ENCODE results near the gene IL4R.
A peak's percentile ranks its signal among the peaks of the same experiment; 100 is the strongest.

IL4R gene

GRCh38 chr16:27356794-27357193, 43.0 kb downstream of the IL4R start:
- Histone ChIP-seq H3K27ac (ENCODE audit: low read length, poor library complexity, severe bottlenecking) (no peak overlapping the region), H2BK120ac (ENCODE audit: low read depth, low read length) (no peak overlapping the region), H3K4me2 (ENCODE audit: low read length, poor library complexity, severe bottlenecking) (no peak overlapping the region), H3K14ac (ENCODE audit: low read length in 2 of 2) (no peak overlapping the region), H4K8ac (ENCODE audit: low read length) (no peak overlapping the region), H3K4me1 (ENCODE audit: control insufficient read depth, insufficient read depth, low read depth, low read length) (peaks cover 3% of the 10 kb centered on the region), H2AFZ (ENCODE audit: low read depth, low read length) (no peak overlapping the region), H3K9me3 (ENCODE audit: control insufficient read depth, low read length) (peaks cover 4% of the 10 kb centered on the region), H2BK12ac (ENCODE audit: low read length in 2 of 2) (no peak overlapping the region), H4K91ac (ENCODE audit: low read length) (no peak overlapping the region), H3K9ac (ENCODE audit: low read length) (no peak overlapping the region), H2BK5ac (ENCODE audit: low read depth, low read length, poor library complexity, severe bottlenecking) (no peak overlapping the region), H3K23ac (ENCODE audit: low read length in 2 of 2) (no peak overlapping the region), H3K79me1 (replicated peaks; ENCODE audit: low read length, poor library complexity, severe bottlenecking) (peaks cover 30% of the 10 kb centered on the region), H2AK5ac (ENCODE audit: low read length, severe bottlenecking) (no peak overlapping the region), H3K18ac (ENCODE audit: low read depth in 1 of 2, low read length in 2 of 2) (no peak overlapping the region), H3K36me3 (ENCODE audit: control insufficient read depth in 1 of 2, insufficient read depth in 2 of 2, low read depth in 1 of 2, low read length in 2 of 2) (peaks cover 82 to 92% of the 10 kb centered on the region in 2 experiments), H2BK15ac (ENCODE audit: low read depth, poor library complexity, severe bottlenecking) (peak overlapping the region; percentile 21), H3K4me3 (ENCODE audit: insufficient read depth in 1 of 2, low read depth in 1 of 2, low read length in 2 of 2) (no peak overlapping the region), H3K4ac (ENCODE audit: low read depth in 1 of 2, low read length in 2 of 2) (no peak overlapping the region), H3K27me3 (ENCODE audit: control insufficient read depth in 1 of 2, insufficient read depth in 1 of 2, low read length in 2 of 2) (no peaks in the 10 kb centered on the region)
- 93% methylated on average over 4 of the region's 4 CpGs for WGBS
- no peak for DNase-seq

GRCh38 chr16:27359051-27359450, 45.3 kb downstream of the IL4R start:
- no peak overlapping the region for H2AFZ ChIP-seq (ENCODE audit: low read depth, low read length)
- peaks cover 90 to 92% of the 10 kb centered on the region in 2 experiments for H3K36me3 ChIP-seq (ENCODE audit: control insufficient read depth in 1 of 2, insufficient read depth in 2 of 2, low read depth in 1 of 2, low read length in 2 of 2)
- no peak overlapping the region for H3K4me3 ChIP-seq (ENCODE audit: insufficient read depth in 1 of 2, low read depth in 1 of 2, low read length in 2 of 2)
- no peak overlapping the region for H2BK12ac ChIP-seq (ENCODE audit: low read length in 2 of 2)
- DNase-seq = no peak
- no peak overlapping the region for H4K8ac ChIP-seq (ENCODE audit: low read length)
- WGBS = 95% methylated on average over 4 of the region's 4 CpGs
- H3K27me3 ChIP-seq (ENCODE audit: control insufficient read depth in 1 of 2, insufficient read depth in 1 of 2, low read length in 2 of 2) = no peaks in the 10 kb centered on the region
- no peak overlapping the region for H3K4me2 ChIP-seq (ENCODE audit: low read length, poor library complexity, severe bottlenecking)
- no peak overlapping the region for H2BK120ac ChIP-seq (ENCODE audit: low read depth, low read length)
- H3K9me3 ChIP-seq (ENCODE audit: control insufficient read depth, low read length) = peaks cover 4% of the 10 kb centered on the region
- no peak overlapping the region for H3K9ac ChIP-seq (ENCODE audit: low read length)
- H2AK5ac ChIP-seq (ENCODE audit: low read length, severe bottlenecking) = no peak overlapping the region
- H3K27ac ChIP-seq (ENCODE audit: low read length, poor library complexity, severe bottlenecking) = no peak overlapping the region
- H4K91ac ChIP-seq (ENCODE audit: low read length) = no peak overlapping the region
- no peak overlapping the region for H3K14ac ChIP-seq (ENCODE audit: low read length in 2 of 2)
- no peak overlapping the region for H2BK15ac ChIP-seq (ENCODE audit: low read depth, poor library complexity, severe bottlenecking)
- no peak overlapping the region for H2BK5ac ChIP-seq (ENCODE audit: low read depth, low read length, poor library complexity, severe bottlenecking)
- peaks cover 39% of the 10 kb centered on the region for H3K79me1 ChIP-seq (replicated peaks; ENCODE audit: low read length, poor library complexity, severe bottlenecking)
- H3K23ac ChIP-seq (ENCODE audit: low read length in 2 of 2) = no peak overlapping the region
- H3K4me1 ChIP-seq (ENCODE audit: control insufficient read depth, insufficient read depth, low read depth, low read length) = peaks cover 8% of the 10 kb centered on the region
- no peak overlapping the region for H3K4ac ChIP-seq (ENCODE audit: low read depth in 1 of 2, low read length in 2 of 2)
- no peak overlapping the region for H3K18ac ChIP-seq (ENCODE audit: low read depth in 1 of 2, low read length in 2 of 2)

GRCh38 chr16:27359615-27360014, 45.8 kb downstream of the IL4R start:
- Histone ChIP-seq H3K27ac (ENCODE audit: low read length, poor library complexity, severe bottlenecking) (no peak overlapping the region), H3K23ac (ENCODE audit: low read length in 2 of 2) (no peak overlapping the region), H3K4me2 (ENCODE audit: low read length, poor library complexity, severe bottlenecking) (no peak overlapping the region), H2BK5ac (ENCODE audit: low read depth, low read length, poor library complexity, severe bottlenecking) (no peak overlapping the region), H2BK120ac (ENCODE audit: low read depth, low read length) (no peak overlapping the region), H3K36me3 (ENCODE audit: control insufficient read depth in 1 of 2, insufficient read depth in 2 of 2, low read depth in 1 of 2, low read length in 2 of 2) (peaks cover 89 to 91% of the 10 kb centered on the region in 2 experiments), H2AFZ (ENCODE audit: low read depth, low read length) (no peak overlapping the region), H4K91ac (ENCODE audit: low read length) (no peak overlapping the region), H2AK5ac (ENCODE audit: low read length, severe bottlenecking) (no peak overlapping the region), H3K27me3 (ENCODE audit: control insufficient read depth in 1 of 2, insufficient read depth in 1 of 2, low read length in 2 of 2) (no peaks in the 10 kb centered on the region), H4K8ac (ENCODE audit: low read length) (no peak overlapping the region), H3K9me3 (ENCODE audit: control insufficient read depth, low read length) (peaks cover 4% of the 10 kb centered on the region), H3K4ac (ENCODE audit: low read depth in 1 of 2, low read length in 2 of 2) (no peak overlapping the region), H2BK15ac (ENCODE audit: low read depth, poor library complexity, severe bottlenecking) (no peak overlapping the region), H3K14ac (ENCODE audit: low read length in 2 of 2) (no peak overlapping the region), H2BK12ac (ENCODE audit: low read length in 2 of 2) (no peak overlapping the region), H3K4me1 (ENCODE audit: control insufficient read depth, insufficient read depth, low read depth, low read length) (peaks cover 9% of the 10 kb centered on the region), H3K79me1 (replicated peaks; ENCODE audit: low read length, poor library complexity, severe bottlenecking) (peaks cover 39% of the 10 kb centered on the region), H3K9ac (ENCODE audit: low read length) (no peak overlapping the region), H3K18ac (ENCODE audit: low read depth in 1 of 2, low read length in 2 of 2) (no peak overlapping the region), H3K4me3 (ENCODE audit: insufficient read depth in 1 of 2, low read depth in 1 of 2, low read length in 2 of 2) (no peak overlapping the region)
- DNase-seq = no peak
- 83% methylated on average over 6 of the region's 6 CpGs for WGBS

- DNase-seq = no peak
- no peak overlapping the region for H2AK5ac ChIP-seq (ENCODE audit: low read length, severe bottlenecking)
- H4K8ac ChIP-seq (ENCODE audit: low read length) = no peak overlapping the region
- no peak overlapping the region for H3K4me3 ChIP-seq (ENCODE audit: insufficient read depth in 1 of 2, low read depth in 1 of 2, low read length in 2 of 2)
- peaks cover 67 to 70% of the 10 kb centered on the region in 2 experiments for H3K36me3 ChIP-seq (ENCODE audit: control insufficient read depth in 1 of 2, insufficient read depth in 2 of 2, low read depth in 1 of 2, low read length in 2 of 2)
- H4K91ac ChIP-seq (ENCODE audit: low read length) = no peak overlapping the region
- no peak overlapping the region for H2AFZ ChIP-seq (ENCODE audit: low read depth, low read length)
- H3K4ac ChIP-seq (ENCODE audit: low read depth in 1 of 2, low read length in 2 of 2) = no peak overlapping the region
- no peak overlapping the region for H3K27ac ChIP-seq (ENCODE audit: low read length, poor library complexity, severe bottlenecking)
- no peaks in the 10 kb centered on the region for H3K27me3 ChIP-seq (ENCODE audit: control insufficient read depth in 1 of 2, insufficient read depth in 1 of 2, low read length in 2 of 2)
- H3K18ac ChIP-seq (ENCODE audit: low read depth in 1 of 2, low read length in 2 of 2) = no peak overlapping the region
- no peak overlapping the region for H3K9ac ChIP-seq (ENCODE audit: low read length)
- H2BK5ac ChIP-seq (ENCODE audit: low read depth, low read length, poor library complexity, severe bottlenecking) = no peak overlapping the region
- H2BK15ac ChIP-seq (ENCODE audit: low read depth, poor library complexity, severe bottlenecking) = no peak overlapping the region
- peaks cover 4% of the 10 kb centered on the region for H3K9me3 ChIP-seq (ENCODE audit: control insufficient read depth, low read length)
- no peak overlapping the region for H3K14ac ChIP-seq (ENCODE audit: low read length in 2 of 2)
- peaks cover 27% of the 10 kb centered on the region for H3K79me1 ChIP-seq (replicated peaks; ENCODE audit: low read length, poor library complexity, severe bottlenecking)
- no peak overlapping the region for H3K23ac ChIP-seq (ENCODE audit: low read length in 2 of 2)
- H3K4me2 ChIP-seq (ENCODE audit: low read length, poor library complexity, severe bottlenecking) = no peak overlapping the region
- 90% methylated on average over 3 of the region's 3 CpGs for WGBS
- no peak overlapping the region for H2BK12ac ChIP-seq (ENCODE audit: low read length in 2 of 2)
- no peak overlapping the region for H2BK120ac ChIP-seq (ENCODE audit: low read depth, low read length)
- peaks cover 10% of the 10 kb centered on the region for H3K4me1 ChIP-seq (ENCODE audit: control insufficient read depth, insufficient read depth, low read depth, low read length)
Measured at GRCh38 chr16:27361987-27362386, 48.2 kb downstream of the IL4R start.
